HK-2 (cell line): Measurements from ENCODE around the gene GYS1.
A peak's percentile ranks its signal among the peaks of the same experiment; 100 is the strongest.

Experiments
- DNase-seq: peaks from one replicate; pipeline ENCODE4 v3.0.0-alpha.2; 2018; ENCODE audit not compliant: unreplicated experiment

The GYS1 gene

GRCh38 chr19:48963371-48964204 lies 29.5 kb downstream of the GYS1 start:
- DNase-seq: peak; percentile 92

GRCh38 chr19:48962849-48963165 lies 30.3 kb downstream of the GYS1 start:
- no peak for DNase-seq

- peak; percentile 92 for DNase-seq
Measured at GRCh38 chr19:48962029-48962848, 30.9 kb downstream of the GYS1 start.

GRCh38 chr19:48961673-48962028 lies 31.5 kb downstream of the GYS1 start:
- DNase-seq: no peak

- DNase-seq: peak; percentile 68
Measured at GRCh38 chr19:48961051-48961649, 32.0 kb downstream of the GYS1 start.

- no peak for DNase-seq
Measured at GRCh38 chr19:48959341-48960239, 33.5 kb downstream of the GYS1 start.

- DNase-seq: no peak
Measured at GRCh38 chr19:48958006-48958405, 35.1 kb downstream of the GYS1 start.

- DNase-seq: no peak
Measured at GRCh38 chr19:48955308-48955958, 37.7 kb downstream of the GYS1 start.

GRCh38 chr19:48954595-48955307 lies 38.4 kb downstream of the GYS1 start, which contains the start of gene BAX:
BAX (plus strand) TSS chr19:48954875; CDS start chr19:48954929, 54 bp downstream.
- peak; percentile 96 for DNase-seq

GRCh38 chr19:48953990-48954594 lies 39.0 kb downstream of the GYS1 start:
- no peak for DNase-seq

GRCh38 chr19:48953141-48953540 lies 40.0 kb downstream of the GYS1 start:
- DNase-seq: no peak

GRCh38 chr19:48950830-48951519 lies 42.1 kb downstream of the GYS1 start:
- DNase-seq: no peak

- DNase-seq: no peak
Measured at GRCh38 chr19:48950159-48950558, 43.0 kb downstream of the GYS1 start.

GRCh38 chr19:48947258-48947542 lies 45.9 kb downstream of the GYS1 start:
- no peak for DNase-seq

GRCh38 chr19:48946463-48947257 lies 46.4 kb downstream of the GYS1 start:
- DNase-seq: no peak

GRCh38 chr19:48945817-48946216 lies 47.3 kb downstream of the GYS1 start:
- DNase-seq: no peak

- no peak for DNase-seq
Measured at GRCh38 chr19:48945415-48945814, 47.7 kb downstream of the GYS1 start.

GRCh38 chr19:48943081-48943480 lies 50.0 kb downstream of the GYS1 start:
- no peak for DNase-seq

- DNase-seq: no peak
Measured at GRCh38 chr19:48940902-48941301, 52.2 kb downstream of the GYS1 start.
